ENCODE results near the gene UGT1A7.

The UGT1A7 gene

DNA sequence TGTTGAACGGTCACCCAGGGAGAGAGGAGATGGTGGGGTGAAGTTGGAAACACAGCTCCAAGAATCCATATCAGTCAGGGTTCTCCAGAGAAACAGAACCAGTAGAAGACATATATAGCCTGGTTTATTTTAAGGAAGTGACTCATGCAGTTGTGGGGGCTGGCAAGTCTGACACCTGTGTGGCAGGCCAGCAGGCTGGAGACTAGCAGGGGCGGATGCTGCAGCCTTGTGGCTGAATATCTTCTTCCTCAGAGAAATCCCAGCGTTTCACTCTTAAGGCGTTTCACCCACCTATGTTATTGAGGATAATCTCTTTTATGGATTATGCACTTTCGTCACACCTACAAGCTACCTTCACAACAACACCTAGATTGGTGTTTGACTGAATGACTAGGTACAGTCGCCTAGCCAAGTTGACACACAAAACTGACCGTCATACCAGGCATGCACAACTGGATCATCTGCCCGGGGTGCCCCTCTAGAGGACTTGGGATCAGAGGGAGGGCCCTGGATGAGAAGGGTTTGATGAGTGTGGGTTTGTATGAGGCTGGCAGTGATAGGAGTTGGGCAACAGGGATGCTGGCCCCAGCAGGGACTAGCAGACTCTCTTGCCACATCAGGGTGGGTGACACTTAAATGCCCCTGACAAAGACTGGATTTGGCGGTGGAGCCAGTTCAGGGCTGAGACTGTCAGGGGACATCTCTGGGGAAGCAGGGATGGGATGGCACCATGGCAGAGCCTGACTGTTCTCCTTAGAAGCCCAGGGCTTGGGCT is 119.8 kb downstream of the UGT1A7 start:
- DNase-seq = no peak

DNA sequence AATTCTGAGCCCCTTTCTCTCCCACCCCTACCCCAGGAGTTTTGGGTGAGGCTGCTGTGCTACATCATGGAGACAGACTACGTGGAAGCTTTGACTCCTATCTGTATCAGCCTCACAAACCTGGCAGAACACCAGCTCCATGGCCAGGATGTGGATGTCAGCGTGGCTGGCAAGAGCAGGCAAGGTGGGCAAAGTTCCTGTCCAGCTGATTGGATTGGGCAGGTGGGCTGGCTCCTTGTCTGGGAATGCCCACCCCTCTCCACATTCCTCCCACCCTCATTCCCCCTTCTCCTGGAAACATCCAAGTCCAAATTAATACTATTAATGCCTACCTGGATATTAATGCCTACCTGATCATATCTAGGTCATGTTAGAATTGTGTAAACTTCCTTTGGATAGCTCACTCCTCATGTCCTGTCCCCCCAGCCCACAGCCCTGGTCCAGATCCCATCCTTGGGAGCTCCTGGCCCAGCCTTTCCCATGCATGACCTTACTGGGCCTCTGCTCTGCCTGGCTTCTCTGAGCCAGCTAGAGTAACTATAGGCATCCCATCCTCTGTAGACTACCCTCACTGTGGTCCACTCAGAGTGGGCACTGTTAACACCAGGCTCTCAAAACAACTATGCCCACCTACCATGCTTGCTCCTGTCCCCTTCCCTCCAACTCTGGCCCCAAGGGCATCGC is 120.6 kb downstream of the UGT1A7 start:
- no peak for DNase-seq

DNA sequence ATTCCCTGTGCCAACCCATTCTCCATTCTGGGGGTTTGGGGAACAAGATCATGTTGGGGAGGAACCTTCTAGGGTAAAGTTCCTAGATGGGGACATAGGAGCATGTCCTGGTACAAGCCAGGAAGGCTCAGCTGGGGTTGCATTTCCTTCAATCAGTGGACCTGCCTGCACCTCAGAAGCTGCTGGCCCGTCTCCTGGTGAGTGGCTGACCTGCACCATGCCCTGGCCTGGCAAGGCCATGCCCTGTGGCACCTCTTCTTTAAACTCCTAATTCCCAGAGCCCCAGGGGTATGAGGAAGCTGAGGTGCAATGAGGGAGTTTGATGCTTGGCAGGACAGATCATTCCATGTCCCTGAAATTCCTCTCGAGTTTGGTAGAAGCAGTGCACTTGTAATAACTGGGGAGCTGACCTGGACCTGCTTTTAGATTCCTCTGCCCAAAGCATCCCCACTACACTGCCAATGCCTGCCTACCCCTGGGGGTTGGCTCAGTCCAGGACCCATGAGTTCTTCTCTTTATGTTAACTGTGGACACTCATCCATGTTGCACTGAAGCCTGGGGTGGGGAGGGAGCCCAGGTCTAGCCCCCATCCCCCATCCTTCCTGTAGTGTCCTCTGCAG is 121.7 kb downstream of the UGT1A7 start:
- no peak for DNase-seq

DNA sequence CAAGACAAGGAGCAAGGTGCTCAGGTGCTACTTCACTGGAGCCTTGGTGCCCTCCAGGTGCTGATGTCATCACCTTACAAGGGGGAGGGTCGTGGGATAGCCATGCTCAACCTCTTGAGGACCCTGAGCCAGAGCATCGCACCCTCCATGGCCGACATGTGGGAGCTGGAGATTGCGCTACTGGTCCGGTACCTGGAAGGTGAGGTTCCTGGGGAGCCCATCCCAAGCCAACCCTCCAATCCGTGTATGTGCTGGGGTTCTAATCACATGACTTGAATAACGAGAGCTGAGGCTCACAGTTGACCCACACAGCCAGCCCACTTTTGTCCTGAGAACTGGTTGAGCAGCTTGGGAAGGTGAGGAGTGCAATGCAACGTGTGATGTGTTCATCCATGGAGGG is 122.3 kb downstream of the UGT1A7 start:
- DNase-seq = no peak

DNA sequence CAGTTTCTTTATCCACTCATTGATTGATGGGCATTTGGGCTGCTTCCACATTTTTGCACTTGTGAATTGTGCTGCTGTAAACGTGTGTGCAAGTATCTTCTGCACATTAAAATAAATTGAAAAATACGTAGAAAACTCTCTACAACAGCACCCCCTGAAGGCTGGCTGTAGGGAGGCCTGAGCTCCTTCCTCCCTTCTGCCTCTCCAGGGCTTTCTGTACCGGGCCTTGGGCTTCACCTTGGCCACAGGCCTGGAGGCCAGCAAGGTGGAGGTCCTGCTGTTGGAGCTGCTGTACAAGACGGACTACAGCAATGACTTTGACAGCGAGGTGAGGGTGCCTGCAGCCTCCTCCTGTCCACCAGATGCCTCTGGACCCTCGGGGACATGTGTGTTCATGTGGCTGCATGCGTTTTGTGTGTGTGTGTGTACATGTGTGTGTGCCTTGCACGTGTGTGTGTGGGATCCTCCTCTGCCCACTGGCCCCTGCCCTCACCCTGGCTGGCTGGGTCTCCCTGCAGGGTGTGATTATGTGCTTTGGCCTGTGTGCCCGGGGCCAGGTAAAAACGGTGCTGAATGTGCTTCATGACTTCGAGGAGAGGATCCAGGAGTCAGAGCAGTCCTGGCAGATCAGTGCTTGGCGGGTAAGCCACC is 125.6 kb downstream of the UGT1A7 start:
- DNase-seq = no peak

DNA sequence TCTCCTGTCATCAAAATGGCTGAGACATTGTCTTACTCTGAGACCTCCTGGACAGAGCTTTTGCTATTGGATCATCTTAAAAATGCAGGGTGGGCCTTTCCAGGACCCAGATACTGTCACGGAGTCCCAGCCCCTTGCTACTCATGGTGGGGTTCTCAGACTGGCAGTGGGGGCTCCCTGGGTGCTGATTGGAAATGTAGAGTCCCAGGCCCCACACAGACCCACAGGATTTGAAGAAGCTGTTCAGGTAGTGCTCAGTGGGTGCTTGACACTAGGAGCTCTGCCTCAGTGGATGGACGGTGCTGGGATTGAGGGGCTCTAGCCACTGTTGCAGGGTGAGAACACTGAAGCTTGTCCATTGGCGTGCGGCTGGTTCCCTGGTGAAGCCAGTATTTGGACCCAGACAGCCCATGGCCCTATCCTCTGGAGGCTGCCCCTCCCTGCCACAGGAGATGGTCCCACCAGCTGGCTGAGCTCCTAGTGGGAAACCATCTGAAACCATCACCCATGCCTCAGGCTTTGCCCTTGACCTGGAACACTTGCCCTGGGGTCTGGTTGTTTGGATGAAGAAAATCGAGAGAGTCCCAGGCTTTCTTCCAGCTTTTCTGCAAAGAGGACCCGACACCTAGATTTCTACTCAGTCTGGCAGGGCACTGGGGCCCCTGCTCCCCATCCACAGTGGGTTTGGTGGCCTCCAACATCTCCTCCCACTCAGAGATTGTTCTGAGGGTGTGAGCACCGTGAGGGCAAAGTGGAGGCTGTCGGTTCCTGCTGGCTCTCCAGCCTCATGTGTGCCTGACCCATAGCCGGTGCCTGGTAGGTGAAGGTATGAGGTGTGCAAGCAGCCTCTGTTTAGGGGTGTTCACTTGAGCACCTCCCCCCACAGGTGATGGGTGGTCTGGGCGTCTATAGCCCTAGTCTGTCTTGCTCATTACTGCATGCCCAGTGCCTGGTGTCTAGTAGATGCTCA is 126.5 kb downstream of the UGT1A7 start:
- DNase-seq = no peak

DNA sequence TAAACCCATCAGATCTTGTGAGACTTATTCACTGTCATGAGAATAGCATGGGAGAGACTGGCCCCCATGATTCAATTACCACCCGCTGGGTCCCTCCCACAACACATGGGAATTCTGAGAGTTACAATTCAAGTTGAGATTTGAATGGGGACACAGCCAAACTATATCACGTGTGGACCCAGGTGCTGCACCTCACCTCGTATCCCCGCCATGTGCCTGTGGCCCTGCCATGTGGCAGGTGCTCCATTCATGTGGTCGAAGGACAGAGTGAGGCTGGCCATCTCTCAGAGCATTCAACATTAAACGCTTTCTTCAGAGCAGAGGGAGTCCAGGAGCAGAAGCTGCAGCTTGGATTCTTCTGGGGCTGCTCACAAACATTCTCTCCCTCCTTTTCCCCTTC is 128.7 kb downstream of the UGT1A7 start:
- no peak for DNase-seq

DNA sequence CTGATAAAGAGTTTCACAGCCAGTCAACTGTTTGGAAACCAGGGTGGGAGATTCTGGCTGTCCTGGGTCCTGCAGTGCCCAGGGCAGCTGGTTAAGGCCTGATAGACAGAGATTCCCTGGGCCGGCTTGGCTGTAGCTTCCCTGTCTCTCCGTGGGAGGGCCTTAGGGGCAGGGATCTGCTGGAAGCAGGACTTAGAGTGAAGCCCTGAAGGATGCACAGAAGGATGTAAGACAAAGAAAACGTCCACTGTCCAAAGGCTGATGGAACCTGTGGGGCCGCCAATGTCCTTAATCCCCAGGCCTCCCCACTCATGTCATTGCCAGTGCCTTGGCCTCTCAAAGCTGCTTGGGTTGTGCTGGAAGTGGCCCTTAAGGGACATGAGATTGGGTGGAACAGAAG is 129.4 kb downstream of the UGT1A7 start:
- DNase-seq = no peak

DNA sequence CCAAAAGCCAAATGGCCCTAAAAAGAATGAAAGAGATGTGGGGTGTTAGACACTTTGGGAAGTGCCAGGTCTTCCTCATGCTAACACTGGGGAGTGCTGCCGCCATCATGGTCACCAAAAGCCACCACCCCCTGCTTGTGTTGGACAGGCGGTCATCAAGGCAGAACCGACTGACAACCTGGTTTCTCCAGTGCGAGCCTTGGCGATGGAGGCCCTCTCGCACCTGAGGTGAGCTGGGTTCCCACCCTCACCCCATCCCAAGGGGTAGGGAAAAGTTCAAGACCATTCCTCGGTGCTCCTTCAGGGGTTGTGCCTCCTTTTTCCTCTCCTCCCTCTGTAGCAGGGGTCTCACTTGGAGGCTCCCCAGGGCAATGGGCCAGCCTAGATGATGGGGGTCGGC is 130.0 kb downstream of the UGT1A7 start:
- DNase-seq = no peak

DNA sequence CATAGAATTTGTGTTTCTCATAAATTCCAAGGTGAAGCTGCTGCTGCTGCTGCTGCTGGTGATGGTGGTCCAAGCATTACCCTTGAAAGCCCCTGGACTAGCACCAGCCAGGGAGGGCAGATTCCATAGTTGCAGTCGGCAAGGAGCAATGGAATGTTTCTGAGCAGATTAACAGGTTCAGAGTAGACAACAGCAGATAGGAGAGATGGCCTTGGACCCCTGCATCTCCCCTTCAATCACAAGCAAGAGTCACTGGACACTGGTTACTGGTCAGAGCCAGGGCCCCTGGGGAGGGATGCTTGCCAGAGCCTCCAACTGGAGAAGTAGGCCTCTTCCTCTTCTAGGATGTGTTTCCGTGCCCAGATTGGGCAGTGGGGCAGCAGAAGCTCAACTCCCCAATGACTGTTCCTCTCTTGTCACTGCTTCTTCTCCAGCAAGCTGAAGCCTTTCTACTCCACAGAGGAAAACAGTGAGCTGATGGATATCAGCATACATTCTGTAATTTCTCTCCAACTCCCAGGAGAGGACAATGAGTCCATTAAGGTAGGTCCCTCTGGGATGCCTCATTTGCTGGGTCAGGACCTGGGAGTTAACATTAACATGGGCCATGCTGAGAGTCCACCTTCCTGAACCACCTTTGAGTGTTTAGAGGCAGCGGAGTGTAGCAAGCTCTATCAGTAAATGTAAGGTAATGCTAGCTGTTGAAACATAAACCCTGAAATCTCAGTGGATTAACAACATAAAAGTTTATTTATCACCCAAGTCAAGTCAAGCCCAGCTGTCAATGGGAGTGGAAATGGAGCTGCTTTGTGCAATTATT is 131.7 kb downstream of the UGT1A7 start:
- no peak for DNase-seq

DNA sequence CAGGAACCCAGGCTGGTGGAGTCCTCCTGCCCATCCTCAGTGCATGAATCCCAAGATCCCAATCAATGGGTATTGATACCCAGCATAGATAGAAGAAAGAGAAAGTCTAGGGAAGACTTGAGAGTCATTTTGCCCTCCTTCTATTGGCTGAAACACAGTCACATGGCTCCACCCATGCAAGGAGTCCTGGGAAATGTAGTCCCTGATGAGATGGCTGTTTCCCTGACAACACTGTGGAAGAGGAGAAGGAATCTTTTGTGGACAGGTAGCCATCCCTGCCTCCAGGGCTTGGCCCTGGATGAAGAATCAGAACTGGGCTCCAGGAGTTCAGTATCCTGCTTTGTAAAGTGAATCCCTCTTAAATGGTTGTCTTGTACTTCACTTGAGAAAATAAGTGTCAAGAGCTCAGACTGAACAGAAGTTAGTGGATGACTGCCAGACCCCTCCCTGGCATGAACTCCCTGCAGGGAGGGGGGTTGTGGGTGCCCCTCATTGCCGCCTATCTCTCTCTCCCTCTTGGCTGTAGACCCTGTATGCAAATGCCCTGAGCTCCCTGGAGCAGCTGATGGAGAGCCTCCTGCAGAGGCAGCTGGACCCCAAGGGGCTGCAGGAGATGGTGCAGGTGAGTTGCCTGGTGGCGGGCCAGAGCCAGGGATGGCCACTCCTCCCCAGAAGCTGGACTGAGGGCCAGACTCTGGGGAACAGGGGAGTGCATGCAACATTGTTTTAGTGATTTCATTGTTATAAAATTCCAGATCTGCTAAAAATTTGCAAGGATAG is 132.5 kb downstream of the UGT1A7 start:
- DNase-seq = no peak

DNA sequence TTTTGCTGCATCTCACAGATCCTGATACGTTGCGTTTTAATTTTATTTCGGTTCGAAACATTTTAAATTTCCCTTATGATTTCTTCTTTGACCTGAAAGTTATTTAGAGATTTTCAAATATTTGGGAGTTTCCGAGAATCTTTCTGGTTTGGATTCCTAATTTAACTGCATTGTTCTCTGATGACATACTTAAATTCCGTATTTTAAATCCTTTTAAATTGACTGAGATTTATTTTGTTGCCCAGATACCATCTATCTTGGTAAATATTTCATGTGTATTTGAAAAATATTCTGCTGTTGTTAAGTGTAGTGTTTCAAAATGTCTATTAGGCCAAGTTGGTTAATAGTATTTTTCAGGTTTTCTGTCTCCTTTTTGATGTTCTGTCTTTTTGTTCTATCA is 134.2 kb downstream of the UGT1A7 start:
- DNase-seq = no peak

DNA sequence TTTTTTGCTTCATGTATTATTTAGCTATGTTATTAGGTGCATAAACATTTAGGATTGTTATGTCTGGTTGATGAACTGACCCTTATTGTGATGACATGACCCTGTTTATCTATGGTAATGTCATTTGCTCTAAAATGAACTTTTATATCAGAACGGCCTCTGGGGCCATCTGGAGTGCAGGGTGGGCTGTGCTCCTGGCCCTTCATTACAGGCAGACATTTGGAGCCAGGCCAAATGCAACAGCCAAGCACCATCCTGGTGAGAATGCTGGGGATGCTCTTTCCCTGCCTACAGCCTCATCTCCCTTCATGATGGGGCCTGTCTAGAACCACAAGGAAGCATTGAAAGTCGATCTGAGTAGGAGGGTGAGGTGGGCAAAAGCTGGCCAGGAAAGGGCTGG is 134.6 kb downstream of the UGT1A7 start:
- no peak for DNase-seq

DNA sequence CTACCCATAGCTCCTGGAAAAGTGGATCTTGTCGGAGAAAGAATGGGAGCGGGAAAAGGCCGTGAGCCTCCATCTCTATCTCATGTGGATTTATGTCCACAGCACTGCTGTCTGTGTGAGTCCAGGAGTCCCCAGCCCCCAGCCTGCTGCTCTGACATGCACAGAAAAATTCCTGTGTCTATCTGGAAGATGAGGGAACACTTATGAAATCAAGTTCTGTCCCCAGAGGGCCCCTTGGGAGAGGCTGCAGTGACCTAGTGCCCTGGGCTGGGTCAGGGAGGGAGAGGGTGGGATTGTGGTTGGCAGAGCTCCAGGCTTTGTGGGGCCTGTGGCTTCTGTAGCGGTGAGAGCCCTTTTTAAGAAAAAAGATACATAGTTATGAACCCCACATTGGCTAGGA is 135.1 kb downstream of the UGT1A7 start:
- no peak for DNase-seq

DNA sequence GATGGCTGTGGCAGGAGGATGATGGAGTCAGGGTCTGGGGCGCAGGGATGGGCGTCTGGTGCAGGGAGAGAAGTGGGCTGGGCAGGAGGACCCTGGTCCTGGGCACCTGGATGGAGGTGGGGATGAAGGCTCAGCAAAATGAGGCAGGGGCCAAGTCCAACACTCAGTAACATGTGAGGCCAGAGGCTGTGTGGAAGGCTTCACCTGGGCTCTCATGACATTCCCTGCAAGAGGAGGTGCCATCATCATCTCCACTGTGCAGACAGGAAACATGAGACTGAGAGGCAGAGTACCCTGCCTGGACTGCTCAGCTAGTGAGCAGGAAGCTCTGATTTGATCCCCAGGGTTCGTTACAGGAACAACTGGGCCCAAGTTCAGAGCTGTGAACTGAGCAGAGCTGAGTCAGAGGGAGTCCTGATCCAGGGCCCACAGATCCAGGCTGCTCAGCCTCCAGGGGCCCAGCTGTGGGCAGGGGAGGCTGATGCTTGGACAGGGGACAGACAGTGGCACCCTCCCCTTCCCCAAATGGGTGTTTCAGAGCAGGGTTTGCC is 135.7 kb downstream of the UGT1A7 start:
- DNase-seq = no peak

DNA sequence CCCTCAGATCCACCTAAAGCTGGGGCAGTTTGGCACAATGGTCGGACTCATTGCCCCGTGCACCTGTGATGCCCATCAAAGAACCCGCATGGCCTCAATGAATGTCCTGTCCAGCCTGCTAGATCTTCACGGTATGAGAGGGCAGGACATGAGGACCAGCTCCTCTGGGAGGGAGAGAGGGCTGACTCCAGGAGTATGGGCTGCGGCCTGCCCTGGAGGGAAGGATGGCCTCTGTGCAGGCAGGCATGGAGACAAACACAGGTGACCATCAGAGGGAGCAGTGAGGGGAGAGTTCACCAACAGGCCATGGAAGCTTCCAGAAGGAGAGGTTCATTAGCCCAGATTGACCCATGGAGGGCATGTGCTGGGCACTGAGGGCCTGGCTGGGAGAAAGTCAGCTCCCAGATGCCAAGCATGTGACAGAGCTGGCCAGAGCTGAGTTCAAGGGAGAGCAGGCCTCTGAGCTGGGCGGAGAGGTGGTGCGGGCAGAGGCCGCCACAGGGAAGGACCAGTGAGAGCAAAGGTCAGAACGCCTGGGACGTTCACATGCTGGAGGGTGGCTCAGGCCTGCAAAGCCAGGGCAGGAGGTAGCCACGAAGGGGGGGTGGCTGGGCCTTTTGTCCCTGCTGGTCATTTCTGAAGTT is 136.4 kb downstream of the UGT1A7 start:
- no peak for DNase-seq

DNA sequence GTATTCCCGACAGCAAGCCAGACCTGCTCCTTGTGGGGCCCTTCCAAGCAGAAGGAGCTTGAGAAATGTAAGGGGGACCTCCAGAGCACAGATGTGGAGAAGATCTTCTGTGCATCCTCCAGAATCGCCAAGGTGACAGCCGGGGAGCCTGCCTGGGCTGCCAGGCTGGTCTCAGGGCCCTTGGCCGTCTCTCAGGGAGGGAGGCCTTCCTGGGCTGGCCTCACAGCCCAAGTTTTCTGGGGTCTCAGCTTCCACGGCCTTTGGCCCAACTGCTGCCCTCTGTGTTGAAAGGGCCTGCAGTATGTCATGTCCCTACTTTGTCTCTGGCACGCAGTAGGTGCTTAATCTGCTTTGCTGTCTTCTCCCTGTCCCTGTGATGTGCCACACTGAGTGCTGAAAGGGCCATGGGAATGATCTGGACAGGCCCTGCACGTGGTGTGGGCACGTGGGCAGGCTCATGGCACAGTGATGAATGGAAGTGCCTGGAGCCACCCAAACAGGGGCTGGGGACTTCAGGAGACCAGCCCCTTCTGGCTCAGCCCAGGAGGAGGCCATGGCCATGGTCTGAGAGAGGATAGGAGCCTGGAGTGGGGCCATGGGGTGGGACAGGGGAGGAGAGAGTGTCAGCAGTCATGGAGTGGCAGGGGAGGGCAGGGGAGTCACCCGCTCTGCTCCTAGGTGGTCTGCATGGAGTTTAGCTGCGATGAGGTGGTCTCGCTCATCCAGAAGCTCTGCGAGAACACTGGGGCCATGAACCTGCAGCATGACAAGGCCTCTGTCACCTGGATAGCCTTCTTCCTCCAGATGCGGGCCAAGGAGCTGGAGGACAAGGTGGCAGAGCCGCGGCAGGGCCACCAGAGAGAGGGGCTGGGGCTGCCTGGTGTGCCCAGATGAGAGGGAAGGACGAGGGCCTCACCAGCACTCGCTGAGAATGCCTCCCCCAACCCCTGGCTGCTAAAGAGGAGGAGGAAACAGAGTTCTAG is 137.2 kb downstream of the UGT1A7 start:
- DNase-seq = no peak
